ENCODE measurements around the gene MAPK10. TPM values are rescaled to one million over a fixed set of nuclear protein-coding genes. Genes with fewer than 3 reads are reported as not detected.

MAPK10 gene
- total RNA-seq, 2 donors from 2014 or later = 49.7 to 64.9 TPM

DNA sequence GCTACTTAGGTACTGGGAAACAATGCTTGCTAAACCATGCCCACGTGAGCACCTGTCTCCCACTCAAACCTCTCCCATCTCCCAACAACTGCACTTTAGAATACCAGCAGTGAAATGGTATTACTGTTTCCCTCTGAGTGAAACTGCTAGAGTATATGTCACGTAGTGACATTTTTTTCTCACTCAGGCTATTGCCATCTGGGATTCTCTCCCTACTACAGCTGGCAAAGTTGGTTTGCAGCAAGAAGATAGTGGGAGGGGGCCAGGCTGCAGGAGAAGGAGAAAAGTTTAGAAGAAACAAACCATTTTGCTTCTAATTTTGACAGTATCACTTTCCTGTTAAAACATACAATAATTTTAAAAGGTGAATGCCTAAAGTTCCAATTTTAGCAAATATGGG, 358.3 kb downstream of the MAPK10 start:
- no peaks in the 10 kb centered on the region for H3K9me3 ChIP-seq
- H3K27me3 ChIP-seq (replicated peaks; ENCODE audit: insufficient read depth) = no peaks in the 10 kb centered on the region
- TF ChIP-seq CTCF (IDR thresholded peaks at IDR 0.05) (no peak), POLR2A (IDR thresholded peaks at IDR 0.05) (no peak), POLR2AphosphoS5 (IDR thresholded peaks at IDR 0.05) (no peak)
- H3K27ac ChIP-seq = no peak overlapping the region
- DNase-seq (ENCODE audit: low spot score) = no peak
- intact Hi-C loops (cut with DNase I) = no loop called here
- 76% methylated on average over 2 of the region's 2 CpGs for WGBS
- no peaks in the 10 kb centered on the region for H3K36me3 ChIP-seq
- H3K4me3 ChIP-seq = no peak overlapping the region
- no peaks in the 10 kb centered on the region for H3K4me1 ChIP-seq (replicated peaks)

GRCh38 chr4:85995361-85995760, 364.5 kb downstream of the MAPK10 start:
- H3K9me3 ChIP-seq = no peaks in the 10 kb centered on the region
- 88% methylated on average over 6 of the region's 6 CpGs for WGBS
- no peaks in the 10 kb centered on the region for H3K4me1 ChIP-seq (replicated peaks)
- intact Hi-C loops (cut with DNase I) = no loop called here
- no peak for TF ChIP-seq CTCF (IDR thresholded peaks at IDR 0.05)
- TF ChIP-seq POLR2A (IDR thresholded peaks at IDR 0.05) = no peak
- TF ChIP-seq POLR2AphosphoS5 (IDR thresholded peaks at IDR 0.05) = no peak
- H3K36me3 ChIP-seq = no peaks in the 10 kb centered on the region
- H3K27me3 ChIP-seq (replicated peaks; ENCODE audit: insufficient read depth) = no peaks in the 10 kb centered on the region
- no peak overlapping the region for H3K27ac ChIP-seq
- DNase-seq (ENCODE audit: low spot score) = no peak
- H3K4me3 ChIP-seq = no peak overlapping the region

GRCh38 chr4:85994576-85994975, 365.3 kb downstream of the MAPK10 start:
- TF ChIP-seq POLR2A (IDR thresholded peaks at IDR 0.05) (no peak), CTCF (IDR thresholded peaks at IDR 0.05) (no peak), POLR2AphosphoS5 (IDR thresholded peaks at IDR 0.05) (no peak)
- no peaks in the 10 kb centered on the region for H3K36me3 ChIP-seq
- no peak for DNase-seq (ENCODE audit: low spot score)
- no peaks in the 10 kb centered on the region for H3K9me3 ChIP-seq
- no peaks in the 10 kb centered on the region for H3K4me1 ChIP-seq (replicated peaks)
- intact Hi-C loops (cut with DNase I) = no loop called here
- no peaks in the 10 kb centered on the region for H3K27me3 ChIP-seq (replicated peaks; ENCODE audit: insufficient read depth)
- no peak overlapping the region for H3K27ac ChIP-seq
- no peak overlapping the region for H3K4me3 ChIP-seq

GRCh38 chr4:85993641-85994040, 366.2 kb downstream of the MAPK10 start:
- Histone ChIP-seq H3K36me3 (no peaks in the 10 kb centered on the region), H3K9me3 (no peaks in the 10 kb centered on the region), H3K4me1 (replicated peaks) (no peaks in the 10 kb centered on the region), H3K27ac (no peak overlapping the region), H3K4me3 (no peak overlapping the region), H3K27me3 (replicated peaks; ENCODE audit: insufficient read depth) (no peaks in the 10 kb centered on the region)
- intact Hi-C loops (cut with DNase I) = no loop called here
- TF ChIP-seq POLR2A (IDR thresholded peaks at IDR 0.05) (no peak), POLR2AphosphoS5 (IDR thresholded peaks at IDR 0.05) (no peak), CTCF (IDR thresholded peaks at IDR 0.05) (no peak)
- DNase-seq (ENCODE audit: low spot score) = no peak
- WGBS = 93% methylated on average over 2 of the region's 2 CpGs

DNA sequence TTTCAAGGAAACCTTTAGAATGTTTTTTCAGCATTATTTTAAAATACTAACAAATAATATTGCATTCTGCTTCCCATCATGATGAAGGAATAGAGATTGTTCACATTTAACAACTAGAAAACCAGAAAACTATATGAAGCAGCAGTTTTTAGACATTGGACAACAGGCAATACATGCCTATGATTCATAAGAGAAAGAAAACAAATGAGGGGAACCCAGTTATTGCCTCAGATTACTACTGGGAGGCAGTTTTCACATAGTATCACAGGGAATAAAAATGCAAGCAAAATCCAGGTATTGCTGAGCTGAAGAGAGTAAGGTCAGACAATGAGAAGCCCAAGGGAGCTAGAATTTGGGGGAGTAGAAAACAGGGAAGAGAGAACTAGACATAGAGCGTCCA, 373.6 kb downstream of the MAPK10 start:
- no peaks in the 10 kb centered on the region for H3K36me3 ChIP-seq
- 92% methylated on average over 1 of the region's 1 CpG for WGBS
- H3K27ac ChIP-seq = no peak overlapping the region
- H3K27me3 ChIP-seq (replicated peaks; ENCODE audit: insufficient read depth) = no peaks in the 10 kb centered on the region
- intact Hi-C loops (cut with DNase I) = no loop called here
- no peaks in the 10 kb centered on the region for H3K9me3 ChIP-seq
- TF ChIP-seq POLR2AphosphoS5 (IDR thresholded peaks at IDR 0.05) = no peak
- TF ChIP-seq POLR2A (IDR thresholded peaks at IDR 0.05) = no peak
- TF ChIP-seq CTCF (IDR thresholded peaks at IDR 0.05) = no peak
- no peaks in the 10 kb centered on the region for H3K4me1 ChIP-seq (replicated peaks)
- no peak for DNase-seq (ENCODE audit: low spot score)
- H3K4me3 ChIP-seq = no peak overlapping the region

All from prostate gland (tissue), 2 donors.